HG03159 (cell line): Measurements from ENCODE around the gene SLC39A7.

Experiments
- ATAC-seq: cut with Tn5 transposase; IDR thresholded peaks from one replicate; pipeline ENCODE4 v1.9.1; 2021; ENCODE audit warnings: mild to moderate bottlenecking, moderate library complexity; ENCODE audit not compliant: unreplicated experiment

The SLC39A7 gene

GRCh38 chr6:33200219-33201146 lies at the start of gene SLC39A7, which contains the start of gene RXRB:
Gene SLC39A7 (plus strand): TSS chr6:33200867. CDS start chr6:33201246, 379 bp downstream.
Gene RXRB (minus strand): TSS chr6:33200665. CDS start chr6:33200476, 189 bp downstream.
- peak; percentile 54 for ATAC-seq

GRCh38 chr6:33151050-33151449 lies 49.6 kb upstream of the SLC39A7 start:
- no peak for ATAC-seq

- ATAC-seq, result no peak
These were observed 46.3 kb upstream of the SLC39A7 start for GRCh38 chr6:33154349-33154748.

GRCh38 chr6:33156561-33156960 lies 44.1 kb upstream of the SLC39A7 start:
- no peak for ATAC-seq

- no peak for ATAC-seq
These were observed 43.7 kb upstream of the SLC39A7 start for GRCh38 chr6:33156964-33157363.

- ATAC-seq, result no peak
These were observed 40.6 kb upstream of the SLC39A7 start for GRCh38 chr6:33160096-33160495.

- no peak for ATAC-seq
These were observed 39.8 kb upstream of the SLC39A7 start for GRCh38 chr6:33160728-33161344.

GRCh38 chr6:33161354-33162331 lies 39.0 kb upstream of the SLC39A7 start:
- peak; percentile 61 for ATAC-seq

- no peak for ATAC-seq
These were observed 37.1 kb upstream of the SLC39A7 start for GRCh38 chr6:33163540-33163939.

GRCh38 chr6:33164176-33164575 lies 36.5 kb upstream of the SLC39A7 start:
- ATAC-seq, result no peak

GRCh38 chr6:33164665-33165373 lies 35.8 kb upstream of the SLC39A7 start:
- no peak for ATAC-seq

- ATAC-seq, result no peak
These were observed 34.9 kb upstream of the SLC39A7 start for GRCh38 chr6:33165581-33166258.

- no peak for ATAC-seq
These were observed 34.3 kb upstream of the SLC39A7 start for GRCh38 chr6:33166363-33166762.

- no peak for ATAC-seq
These were observed 33.9 kb upstream of the SLC39A7 start for GRCh38 chr6:33166811-33167210.

GRCh38 chr6:33167374-33168283 lies 33.0 kb upstream of the SLC39A7 start:
- no peak for ATAC-seq

- no peak for ATAC-seq
These were observed 32.4 kb upstream of the SLC39A7 start for GRCh38 chr6:33168284-33168601.

GRCh38 chr6:33168639-33169038 lies 32.0 kb upstream of the SLC39A7 start:
- ATAC-seq, result no peak

- no peak for ATAC-seq
These were observed 31.1 kb upstream of the SLC39A7 start for GRCh38 chr6:33169291-33170175.
